Small intestine (tissue), 4 donors: ENCODE measurements around the gene COMP. TPM values are rescaled to one million over a fixed set of nuclear protein-coding genes. Genes with fewer than 3 reads are reported as not detected.

Source experiments
- polyA plus RNA-seq, 4 donors: library from polyadenylated mRNA; stranded (reverse) in 3 of 4; unstranded in 1 of 4; fragments of 200-250 nt in 3 of 4; fragments of 120-200 nt in 1 of 4; gene quantifications; one replicate each; pipeline versions ENCODE4 v1.2.1 to v1.2.3, GENCODE V29; 2013
- donor health status: healthy with polysubstance abuse.
- donor health status: Bipolar disorder and iron deficiency.
- donor health status: healthy.

The COMP gene
- polyA plus RNA-seq, 4 donors = 0.68 to 1.8 TPM; not detected in 2

Other genes starting within 250 kb of the COMP start
- 100 to 1,000 TPM; 144 to 189 (median 180) TPM for gene FKBP8, start 247.7 kb downstream of the COMP start, polyA plus RNA-seq
- gene KXD1, start 233.4 kb downstream of the COMP start, polyA plus RNA-seq = 10 to 100 TPM; 58.8 to 81.3 (median 75.2) TPM
- 1,000 to 10,000 TPM in 2 of 4 donors, 100 to 1,000 TPM in 2; 741 to 1,139 (median 935) TPM for gene UBA52, start 219.4 kb downstream of the COMP start, polyA plus RNA-seq
- 100 to 1,000 TPM in 1 of 4 donors, 10 to 100 TPM in 3; 46.1 to 102 (median 65.9) TPM for gene REX1BD, start 202.5 kb downstream of the COMP start, polyA plus RNA-seq
- gene CRLF1, start 184.5 kb downstream of the COMP start, polyA plus RNA-seq = 10 to 100 TPM in 1 of 4 donors, 1 to 10 TPM in 2, not detected in 1; 2.0 to 22.3 (median 6.5) TPM
- gene TMEM59L, start 178.4 kb downstream of the COMP start, polyA plus RNA-seq = 1 to 10 TPM in 3 of 4 donors, not detected in 1; 1.3 to 8.5 (median 1.6) TPM
- 1 to 10 TPM; 1.6 to 5.2 (median 3.5) TPM for gene KLHL26, start 154.3 kb downstream of the COMP start, polyA plus RNA-seq
- 10 to 100 TPM in 1 of 4 donors, 1 to 10 TPM in 3; 5.8 to 20.7 (median 6.7) TPM for gene CRTC1, start 107.6 kb downstream of the COMP start, polyA plus RNA-seq
- gene UPF1, start 40.7 kb upstream of the COMP start, polyA plus RNA-seq = 10 to 100 TPM; 37.6 to 55.1 (median 41.8) TPM
- gene CERS1, start 104.9 kb upstream of the COMP start, polyA plus RNA-seq = 1 to 10 TPM in 2 of 4 donors, not detected in 2; 1.2 to 1.5 TPM
- gene COPE, start 128.1 kb upstream of the COMP start, polyA plus RNA-seq = 100 to 1,000 TPM; 139 to 350 (median 270) TPM
- 10 to 100 TPM; 32.5 to 51.4 (median 48.6) TPM for gene DDX49, start 128.4 kb upstream of the COMP start, polyA plus RNA-seq
- 10 to 100 TPM in 2 of 4 donors, 1 to 10 TPM in 2; 1.6 to 13.0 (median 10.7) TPM for gene HOMER3, start 149.9 kb upstream of the COMP start, polyA plus RNA-seq
- 10 to 100 TPM; 23.0 to 63.5 (median 33.4) TPM for gene SUGP2, start 242.2 kb upstream of the COMP start, polyA plus RNA-seq
- gene ARMC6, start 242.3 kb upstream of the COMP start, polyA plus RNA-seq = 10 to 100 TPM; 17.4 to 25.1 (median 21.2) TPM